Cardiac fibroblast (primary cell): ENCODE measurements around the gene USP36.

Source experiments
- DNase-seq, 2 donors: peaks; one replicate each; pipeline versions ENCODE4 v3.0.0 to v3.0.0-alpha.2; 2010; ENCODE audit warnings: low read depth in 2 of 2
- H3K4me3 ChIP-seq, 2 donors: replicated peaks in 1 of 2; 1 replicate in 1 of 2; 2 replicates in 1 of 2; pipeline ENCODE4 v1.5.1; 2011; ENCODE audit warnings: low read depth in 2 of 2, low read length in 2 of 2, mild to moderate bottlenecking in 2 of 2, moderate library complexity in 1 of 2
- TF ChIP-seq, protein P1 (sequence below): IDR thresholded peaks from one replicate; pipeline ENCODE4 v1.5.1; 2011; ENCODE audit warnings: low read depth, mild to moderate bottlenecking, low read length, inconsistent platforms

The USP36 gene

DNA sequence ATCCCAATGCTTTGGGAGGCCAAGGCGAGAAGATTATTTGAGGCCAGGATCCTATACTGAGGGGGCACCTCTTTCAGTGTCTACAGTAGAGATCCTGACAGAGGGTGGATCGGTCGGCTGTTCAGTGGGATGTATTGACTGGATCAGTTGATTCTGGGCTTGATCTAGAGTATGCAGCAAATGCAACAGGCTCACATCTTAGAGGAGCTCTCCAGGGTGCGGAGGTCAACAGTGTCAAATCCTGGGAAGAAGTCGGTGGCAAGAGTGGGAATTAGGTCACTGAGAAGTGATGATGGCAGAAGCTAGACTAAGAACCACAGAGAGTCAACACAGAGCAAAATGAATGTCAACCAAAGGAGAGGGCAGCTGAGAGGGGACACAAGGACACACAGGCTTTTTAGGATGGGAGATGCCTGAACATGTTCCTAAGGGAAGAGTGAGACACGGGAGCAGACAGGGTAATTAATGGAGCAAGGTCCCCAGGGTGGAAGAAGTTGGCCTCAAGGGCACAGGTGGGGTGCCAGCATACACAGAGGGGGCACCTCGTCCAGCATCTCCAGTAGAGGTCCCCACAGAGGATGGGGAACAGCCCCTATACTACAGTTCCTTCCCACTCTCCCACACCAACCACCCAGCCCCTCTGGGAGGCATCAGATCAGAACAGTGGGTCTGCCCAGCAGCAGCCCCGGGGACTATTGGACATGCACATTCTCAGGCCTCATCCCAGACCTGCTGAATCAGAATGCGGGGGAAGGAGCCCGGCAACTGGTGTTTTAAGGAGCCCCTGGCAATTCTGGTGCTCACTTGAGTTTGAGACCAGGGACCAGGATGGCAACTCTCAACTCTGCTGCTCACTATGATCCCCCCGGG, 48.5 kb downstream of the USP36 start:
- TF ChIP-seq, protein P1, sequence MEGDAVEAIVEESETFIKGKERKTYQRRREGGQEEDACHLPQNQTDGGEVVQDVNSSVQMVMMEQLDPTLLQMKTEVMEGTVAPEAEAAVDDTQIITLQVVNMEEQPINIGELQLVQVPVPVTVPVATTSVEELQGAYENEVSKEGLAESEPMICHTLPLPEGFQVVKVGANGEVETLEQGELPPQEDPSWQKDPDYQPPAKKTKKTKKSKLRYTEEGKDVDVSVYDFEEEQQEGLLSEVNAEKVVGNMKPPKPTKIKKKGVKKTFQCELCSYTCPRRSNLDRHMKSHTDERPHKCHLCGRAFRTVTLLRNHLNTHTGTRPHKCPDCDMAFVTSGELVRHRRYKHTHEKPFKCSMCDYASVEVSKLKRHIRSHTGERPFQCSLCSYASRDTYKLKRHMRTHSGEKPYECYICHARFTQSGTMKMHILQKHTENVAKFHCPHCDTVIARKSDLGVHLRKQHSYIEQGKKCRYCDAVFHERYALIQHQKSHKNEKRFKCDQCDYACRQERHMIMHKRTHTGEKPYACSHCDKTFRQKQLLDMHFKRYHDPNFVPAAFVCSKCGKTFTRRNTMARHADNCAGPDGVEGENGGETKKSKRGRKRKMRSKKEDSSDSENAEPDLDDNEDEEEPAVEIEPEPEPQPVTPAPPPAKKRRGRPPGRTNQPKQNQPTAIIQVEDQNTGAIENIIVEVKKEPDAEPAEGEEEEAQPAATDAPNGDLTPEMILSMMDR = no peak
- no peak for DNase-seq
- no peak overlapping the region for H3K4me3 ChIP-seq

DNA sequence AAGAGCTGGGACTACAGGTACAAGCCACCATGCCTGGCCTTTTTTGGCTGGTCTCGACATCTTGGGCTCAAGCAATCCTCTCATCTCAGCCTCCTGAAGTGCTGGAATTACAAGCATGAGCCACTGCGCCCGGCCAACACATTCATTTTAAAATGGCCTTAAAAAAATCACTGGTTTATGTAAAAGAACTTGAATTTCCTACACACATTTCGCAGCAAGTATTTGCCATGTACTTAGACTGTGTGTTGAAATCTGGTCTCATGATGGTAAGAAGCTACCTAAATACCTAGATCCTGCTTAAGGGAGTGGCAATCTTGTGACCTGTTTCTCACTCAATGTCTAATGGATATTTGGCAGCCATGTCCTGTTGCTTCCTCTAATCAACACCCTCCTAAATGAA, 50.1 kb downstream of the USP36 start:
- TF ChIP-seq, protein P1 = no peak
- no peak for DNase-seq
- H3K4me3 ChIP-seq = no peak overlapping the region

DNA sequence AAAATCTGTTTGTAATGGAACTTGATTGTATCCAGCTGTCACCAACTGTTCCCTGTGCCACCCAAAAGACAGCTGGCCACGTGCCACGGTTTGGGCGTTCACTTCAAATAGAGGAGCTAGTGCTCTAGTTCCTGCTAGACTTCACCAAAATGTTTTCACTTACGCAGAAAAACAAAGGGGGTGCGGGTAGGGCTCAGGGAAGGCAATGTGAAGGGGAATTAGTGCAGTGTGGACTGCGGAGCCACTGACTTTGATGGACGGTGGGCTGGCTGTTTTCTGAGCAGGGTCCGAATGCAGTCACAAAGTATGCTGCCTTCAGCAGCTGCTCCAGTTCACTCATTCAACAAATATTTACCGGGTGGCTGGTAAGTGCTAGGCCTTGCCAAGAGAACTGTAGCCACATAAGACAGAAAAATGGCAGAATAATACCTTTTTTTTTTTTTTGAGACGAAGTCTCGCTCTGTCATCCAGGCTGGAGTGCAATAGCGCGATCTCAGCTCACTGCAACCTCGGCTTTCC, 50.9 kb downstream of the USP36 start:
- TF ChIP-seq, protein P1 = no peak
- DNase-seq = peak; percentile 57 to 68
- H3K4me3 ChIP-seq = no peak overlapping the region

DNA sequence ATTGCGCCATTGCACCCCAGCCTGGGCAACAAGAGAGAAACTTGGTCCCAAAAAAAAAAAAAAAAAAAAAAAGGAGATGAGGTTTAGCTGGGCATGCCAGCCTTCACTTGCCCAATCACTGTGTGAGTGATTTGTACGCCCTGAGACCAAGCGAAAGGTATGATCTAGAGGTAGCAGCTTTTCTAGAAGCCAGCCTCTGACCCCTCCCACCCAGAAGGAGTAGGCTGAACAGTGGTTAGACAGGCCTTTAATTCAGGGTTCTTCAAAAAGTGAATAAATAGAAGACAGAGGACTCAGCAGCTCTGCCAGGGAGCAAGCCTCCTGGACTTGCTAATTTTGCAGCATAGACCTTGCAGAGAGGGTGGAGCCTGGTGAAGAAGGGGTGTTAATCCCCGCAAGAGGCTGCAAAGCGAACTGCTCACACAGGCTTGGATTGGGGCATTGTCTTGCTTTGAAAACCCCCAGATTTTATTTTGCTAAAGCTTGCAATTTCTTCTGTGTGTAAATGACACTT, 51.4 kb downstream of the USP36 start:
- no peak overlapping the region for H3K4me3 ChIP-seq
- DNase-seq = peak in 1 of 2 donors; percentile 24
- TF ChIP-seq, protein P1 = no peak

DNA sequence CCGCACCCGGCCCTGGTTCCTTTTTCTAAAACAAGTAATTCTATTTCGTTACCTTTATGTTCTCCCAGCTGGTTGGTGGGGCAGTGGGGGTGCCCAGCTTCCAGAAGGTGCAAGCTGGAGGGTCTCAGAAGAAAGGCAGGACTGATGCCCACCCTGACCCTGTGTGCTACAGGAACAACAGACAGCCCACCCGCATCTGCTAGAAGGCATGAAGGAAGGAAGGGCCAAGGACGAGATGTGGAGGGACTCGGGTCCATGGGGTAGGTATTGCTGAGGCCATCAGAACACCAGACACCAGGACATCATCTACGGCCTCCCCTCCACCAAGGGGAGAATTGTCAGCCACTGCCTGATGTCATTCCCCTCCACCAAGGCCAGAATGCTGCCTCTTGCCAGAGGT, 52.2 kb downstream of the USP36 start:
- TF ChIP-seq, protein P1 = no peak
- DNase-seq = no peak
- no peak overlapping the region for H3K4me3 ChIP-seq

DNA sequence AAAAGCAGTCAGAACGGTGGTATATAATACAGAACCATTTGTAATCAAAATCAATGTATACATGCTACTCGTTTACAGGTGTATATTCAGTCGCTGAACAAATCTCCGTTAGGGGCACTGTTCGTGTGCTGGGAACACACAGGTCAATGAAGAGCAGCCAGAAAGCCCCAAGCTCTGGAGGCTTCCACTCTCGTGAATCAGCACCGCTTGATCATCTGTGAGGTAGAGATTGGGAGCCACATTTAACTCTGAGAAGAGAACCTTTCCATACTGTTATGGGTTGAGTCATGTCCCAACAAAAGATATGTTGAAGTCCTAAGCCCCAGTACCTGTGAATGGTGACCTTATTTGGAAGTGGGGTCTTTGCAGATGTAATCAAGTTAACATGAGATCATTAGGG, 53.2 kb downstream of the USP36 start:
- TF ChIP-seq, protein P1 = no peak
- no peak for DNase-seq
- no peak overlapping the region for H3K4me3 ChIP-seq
